Brain microvascular endothelial cell (primary cell): ENCODE results near the gene ANXA10.
A peak's percentile ranks its signal among the peaks of the same experiment; 100 is the strongest.

Experiments used
- DNase-seq: peaks from one replicate; pipeline ENCODE4 v3.0.0-alpha.2; 2020
- H3K27ac ChIP-seq: fragments of 250-450 bp; sonication (Bioruptor Pico); 2 replicates; pipeline ENCODE4 v1.5.1; 2020; ENCODE audit warnings: mild to moderate bottlenecking, moderate library complexity
- H3K27me3 ChIP-seq: fragments of 250-450 bp; sonication (Bioruptor Pico); replicated peaks from 2 replicates; pipeline ENCODE4 v1.5.1; 2020; ENCODE audit warnings: mild to moderate bottlenecking
- H3K36me3 ChIP-seq: fragments of 250-450 bp; sonication (Bioruptor Pico); replicated peaks from 2 replicates; pipeline ENCODE4 v1.5.1; 2020; ENCODE audit warnings: mild to moderate bottlenecking
- H3K4me3 ChIP-seq: 2 replicates; pipeline ENCODE4 v1.5.1; 2011; ENCODE audit warnings: low read depth, mild to moderate bottlenecking, control low read depth, low read length, moderate library complexity
- in situ Hi-C: cut with HindIII; loops from 2 replicates; pipeline ENCODE4 v1.10.0; 2017; ENCODE audit warnings: low sequenced_read_pairs, low pct_ligation_motif_present
- TF ChIP-seq, protein P1 (sequence below): IDR thresholded peaks from 2 replicates; pipeline ENCODE4 v1.5.1; 2011; ENCODE audit warnings: low read depth, mild to moderate bottlenecking, moderate library complexity, low read length, control low read depth, inconsistent platforms; ENCODE audit errors: missing control alignments

ANXA10 gene

DNA sequence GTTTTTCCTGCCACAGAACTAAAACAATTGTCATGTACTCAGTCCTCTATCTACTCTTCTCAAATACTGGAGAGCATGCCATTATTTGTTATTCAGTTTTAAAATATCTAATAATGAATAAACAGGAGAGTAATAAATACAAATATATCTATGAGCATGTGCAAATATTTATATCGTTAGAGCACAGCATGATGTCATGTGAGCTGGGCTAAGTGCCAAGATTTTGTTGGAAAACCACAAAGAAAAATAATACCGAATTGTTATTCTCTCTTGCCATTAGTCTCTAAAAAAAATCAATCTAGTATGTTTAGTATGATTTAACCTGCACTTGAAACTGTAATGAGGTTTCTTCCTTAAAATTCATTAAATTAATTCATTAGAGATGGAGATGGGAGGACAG lies 129.0 kb downstream of the ANXA10 start:
- TF ChIP-seq, protein P1, sequence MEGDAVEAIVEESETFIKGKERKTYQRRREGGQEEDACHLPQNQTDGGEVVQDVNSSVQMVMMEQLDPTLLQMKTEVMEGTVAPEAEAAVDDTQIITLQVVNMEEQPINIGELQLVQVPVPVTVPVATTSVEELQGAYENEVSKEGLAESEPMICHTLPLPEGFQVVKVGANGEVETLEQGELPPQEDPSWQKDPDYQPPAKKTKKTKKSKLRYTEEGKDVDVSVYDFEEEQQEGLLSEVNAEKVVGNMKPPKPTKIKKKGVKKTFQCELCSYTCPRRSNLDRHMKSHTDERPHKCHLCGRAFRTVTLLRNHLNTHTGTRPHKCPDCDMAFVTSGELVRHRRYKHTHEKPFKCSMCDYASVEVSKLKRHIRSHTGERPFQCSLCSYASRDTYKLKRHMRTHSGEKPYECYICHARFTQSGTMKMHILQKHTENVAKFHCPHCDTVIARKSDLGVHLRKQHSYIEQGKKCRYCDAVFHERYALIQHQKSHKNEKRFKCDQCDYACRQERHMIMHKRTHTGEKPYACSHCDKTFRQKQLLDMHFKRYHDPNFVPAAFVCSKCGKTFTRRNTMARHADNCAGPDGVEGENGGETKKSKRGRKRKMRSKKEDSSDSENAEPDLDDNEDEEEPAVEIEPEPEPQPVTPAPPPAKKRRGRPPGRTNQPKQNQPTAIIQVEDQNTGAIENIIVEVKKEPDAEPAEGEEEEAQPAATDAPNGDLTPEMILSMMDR, result no peak
- Histone ChIP-seq H3K4me3 (no peak overlapping the region), H3K27me3 (no peaks in the 10 kb centered on the region), H3K36me3 (no peaks in the 10 kb centered on the region), H3K27ac (peak overlapping the region; percentile 66)
- in situ Hi-C loops, result no loop called here
- peak; percentile 80 for DNase-seq
